RWPE1 (cell line): ENCODE measurements around the gene ARMC8.
A peak's percentile ranks its signal among the peaks of the same experiment; 100 is the strongest.

ENCODE experiments used
- CTCF ChIA-PET: fragments of 350-600 bp; sonication (Branson Sonifier 250); formaldehyde crosslinking; extraction: SDS; loops from one replicate; lab custom pipeline; 2021; lab: Yijun Ruan, JAX
- POLR2A ChIA-PET: fragments of 400-600 bp; formaldehyde crosslinking; extraction: SDS; loops from one replicate; lab custom pipeline; 2020; ENCODE audit warnings: antibody characterized with exemption; ENCODE audit not compliant: low non-redundant PET; lab: Yijun Ruan, JAX
- DNase-seq: peaks from one replicate; pipeline ENCODE4 v3.0.0; 2012; ENCODE audit warnings: low spot score
- H3K27ac ChIP-seq: fragments of 450-650 bp; 2 replicates; pipeline ENCODE4 v1.5.1; 2017
- CTCF ChIP-seq: fragments of 450-650 bp; conservative IDR thresholded peaks from 2 replicates; pipeline ENCODE4 v1.5.1; 2017; ENCODE audit warnings: low read depth, mild to moderate bottlenecking

The ARMC8 gene

GRCh38 chr3:138245026-138245425 is 57.9 kb downstream of the ARMC8 start:
- POLR2A ChIA-PET: no interaction called here
- no peak overlapping the region for H3K27ac ChIP-seq
- CTCF ChIA-PET: no interaction called here
- no peak for TF ChIP-seq CTCF
- DNase-seq: no peak

DNA sequence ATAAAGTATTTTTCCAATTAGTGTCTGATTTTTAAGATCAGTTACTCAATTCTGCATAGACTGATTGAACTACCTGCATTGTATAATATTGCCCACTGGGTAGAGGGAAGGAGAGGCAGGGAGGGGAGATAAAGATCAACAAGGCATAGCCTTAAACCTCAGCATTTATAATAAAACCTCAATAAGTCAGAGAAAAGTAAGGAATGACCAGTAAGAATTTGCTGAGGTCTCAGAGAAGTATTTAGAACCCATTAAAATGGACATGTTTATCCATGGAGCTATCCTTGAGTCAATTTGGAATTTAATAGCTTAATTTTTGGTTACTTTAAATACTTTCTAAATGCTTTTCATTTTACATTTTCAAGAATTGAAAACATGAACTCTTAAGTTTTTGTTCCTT is 62.5 kb downstream of the ARMC8 start:
- ChIA-PET CTCF (no interaction called here), POLR2A (no interaction called here)
- TF ChIP-seq CTCF: no peak
- no peak for DNase-seq
- no peak overlapping the region for H3K27ac ChIP-seq

GRCh38 chr3:138253609-138254008 is 66.5 kb downstream of the ARMC8 start:
- no peak overlapping the region for H3K27ac ChIP-seq
- no peak for TF ChIP-seq CTCF
- ChIA-PET POLR2A (no interaction called here), CTCF (no interaction called here)
- no peak for DNase-seq

- POLR2A ChIA-PET: no interaction called here
- no peak for TF ChIP-seq CTCF
- peak; percentile 38 for DNase-seq
- no peak overlapping the region for H3K27ac ChIP-seq
- CTCF ChIA-PET: interaction anchor here (1.0 kb wide), 1 partner anchor 17 kb away, joined by 3 read pairs; no protein-coding TSS in a partner anchor
These were observed 67.1 kb downstream of the ARMC8 start for GRCh38 chr3:138254216-138254615.

GRCh38 chr3:138256022-138256421 is 68.9 kb downstream of the ARMC8 start:
- no peak for TF ChIP-seq CTCF
- no peak for DNase-seq
- ChIA-PET POLR2A (no interaction called here), CTCF (interaction anchor here (0.6 kb wide), 2 partner anchors 44 to 187 kb away, joined by 4 read pairs; no protein-coding TSS in a partner anchor)
- H3K27ac ChIP-seq: no peak overlapping the region

GRCh38 chr3:138257986-138258385 is 70.9 kb downstream of the ARMC8 start:
- POLR2A ChIA-PET: no interaction called here
- no peak for DNase-seq
- CTCF ChIA-PET: no interaction called here
- no peak overlapping the region for H3K27ac ChIP-seq
- no peak for TF ChIP-seq CTCF
